ENCODE data around the gene CPLX3.

The CPLX3 gene

GRCh38 chr15:74837482-74838136 is 11.2 kb downstream of the CPLX3 start:
- Histone ChIP-seq H3K4me3 (ENCODE audit: low read depth, low read length) (no peak overlapping the region), H3K9ac (ENCODE audit: low read depth, low read length) (no peak overlapping the region), H3K9me3 (ENCODE audit: control insufficient read depth, insufficient read depth, low read length) (no peaks in the 10 kb centered on the region), H3K36me3 (ENCODE audit: control insufficient read depth, insufficient read depth, low read length) (peaks cover 12% of the 10 kb centered on the region), H3K4me1 (ENCODE audit: control insufficient read depth, insufficient read depth, low read length) (peaks cover 3% of the 10 kb centered on the region), H3K27me3 (ENCODE audit: control insufficient read depth, insufficient read depth, low read length) (no peaks in the 10 kb centered on the region)

- peaks cover 3% of the 10 kb centered on the region for H3K4me1 ChIP-seq (ENCODE audit: control insufficient read depth, insufficient read depth, low read length)
- no peak overlapping the region for H3K9ac ChIP-seq (ENCODE audit: low read depth, low read length)
- no peaks in the 10 kb centered on the region for H3K9me3 ChIP-seq (ENCODE audit: control insufficient read depth, insufficient read depth, low read length)
- H3K36me3 ChIP-seq (ENCODE audit: control insufficient read depth, insufficient read depth, low read length): peaks cover 12% of the 10 kb centered on the region
- no peak overlapping the region for H3K4me3 ChIP-seq (ENCODE audit: low read depth, low read length)
- H3K27me3 ChIP-seq (ENCODE audit: control insufficient read depth, insufficient read depth, low read length): no peaks in the 10 kb centered on the region
Observed at GRCh38 chr15:74838137-74838516, 11.7 kb downstream of the CPLX3 start.

GRCh38 chr15:74838746-74839525 is 12.5 kb downstream of the CPLX3 start:
- Histone ChIP-seq H3K9ac (ENCODE audit: low read depth, low read length) (no peak overlapping the region), H3K27me3 (ENCODE audit: control insufficient read depth, insufficient read depth, low read length) (no peaks in the 10 kb centered on the region), H3K4me1 (ENCODE audit: control insufficient read depth, insufficient read depth, low read length) (peaks cover 3% of the 10 kb centered on the region), H3K9me3 (ENCODE audit: control insufficient read depth, insufficient read depth, low read length) (no peaks in the 10 kb centered on the region), H3K4me3 (ENCODE audit: low read depth, low read length) (no peak overlapping the region), H3K36me3 (ENCODE audit: control insufficient read depth, insufficient read depth, low read length) (peaks cover 12% of the 10 kb centered on the region)

GRCh38 chr15:74839526-74840395 is 13.3 kb downstream of the CPLX3 start:
- Histone ChIP-seq H3K36me3 (ENCODE audit: control insufficient read depth, insufficient read depth, low read length) (peaks cover 14% of the 10 kb centered on the region), H3K9ac (ENCODE audit: low read depth, low read length) (peak overlapping the region; percentile 37), H3K27me3 (ENCODE audit: control insufficient read depth, insufficient read depth, low read length) (no peaks in the 10 kb centered on the region), H3K4me3 (ENCODE audit: low read depth, low read length) (no peak overlapping the region), H3K4me1 (ENCODE audit: control insufficient read depth, insufficient read depth, low read length) (peaks cover 5% of the 10 kb centered on the region), H3K9me3 (ENCODE audit: control insufficient read depth, insufficient read depth, low read length) (no peaks in the 10 kb centered on the region)

GRCh38 chr15:74840851-74841775 is 14.7 kb downstream of the CPLX3 start:
- Histone ChIP-seq H3K36me3 (ENCODE audit: control insufficient read depth, insufficient read depth, low read length) (peaks cover 16% of the 10 kb centered on the region), H3K9me3 (ENCODE audit: control insufficient read depth, insufficient read depth, low read length) (no peaks in the 10 kb centered on the region), H3K4me1 (ENCODE audit: control insufficient read depth, insufficient read depth, low read length) (peaks cover 3% of the 10 kb centered on the region), H3K9ac (ENCODE audit: low read depth, low read length) (no peak overlapping the region), H3K27me3 (ENCODE audit: control insufficient read depth, insufficient read depth, low read length) (no peaks in the 10 kb centered on the region), H3K4me3 (ENCODE audit: low read depth, low read length) (no peak overlapping the region)

- H3K36me3 ChIP-seq (ENCODE audit: control insufficient read depth, insufficient read depth, low read length): peaks cover 16% of the 10 kb centered on the region
- peaks cover 3% of the 10 kb centered on the region for H3K4me1 ChIP-seq (ENCODE audit: control insufficient read depth, insufficient read depth, low read length)
- peak overlapping the region; percentile 82 for H3K4me3 ChIP-seq (ENCODE audit: low read depth, low read length)
- H3K27me3 ChIP-seq (ENCODE audit: control insufficient read depth, insufficient read depth, low read length): no peaks in the 10 kb centered on the region
- peak overlapping the region; percentile 41 for H3K9ac ChIP-seq (ENCODE audit: low read depth, low read length)
- no peaks in the 10 kb centered on the region for H3K9me3 ChIP-seq (ENCODE audit: control insufficient read depth, insufficient read depth, low read length)
Observed at GRCh38 chr15:74841891-74842373, 15.5 kb downstream of the CPLX3 start.

- H3K4me1 ChIP-seq (ENCODE audit: control insufficient read depth, insufficient read depth, low read length): peaks cover 3% of the 10 kb centered on the region
- H3K27me3 ChIP-seq (ENCODE audit: control insufficient read depth, insufficient read depth, low read length): no peaks in the 10 kb centered on the region
- H3K4me3 ChIP-seq (ENCODE audit: low read depth, low read length): peak within 1 kb of the TSS; percentile 82
- no peaks in the 10 kb centered on the region for H3K9me3 ChIP-seq (ENCODE audit: control insufficient read depth, insufficient read depth, low read length)
- peak within 1 kb of the TSS; percentile 85 for H3K9ac ChIP-seq (ENCODE audit: low read depth, low read length)
- H3K36me3 ChIP-seq (ENCODE audit: control insufficient read depth, insufficient read depth, low read length): peaks cover 21% of the 10 kb centered on the region
Observed at GRCh38 chr15:74842581-74843444, 16.4 kb downstream of the CPLX3 start, which contains the start of gene ULK3. Gene ULK3, minus strand, starts transcription at chr15:74843156. Its CDS starts 51 bp downstream, at chr15:74843105.

GRCh38 chr15:74843445-74843828 is 17.0 kb downstream of the CPLX3 start:
- Histone ChIP-seq H3K9ac (ENCODE audit: low read depth, low read length) (peak overlapping the region; percentile 85), H3K4me3 (ENCODE audit: low read depth, low read length) (peak overlapping the region; percentile 82), H3K27me3 (ENCODE audit: control insufficient read depth, insufficient read depth, low read length) (no peaks in the 10 kb centered on the region), H3K4me1 (ENCODE audit: control insufficient read depth, insufficient read depth, low read length) (peaks cover 3% of the 10 kb centered on the region), H3K36me3 (ENCODE audit: control insufficient read depth, insufficient read depth, low read length) (peaks cover 22% of the 10 kb centered on the region), H3K9me3 (ENCODE audit: control insufficient read depth, insufficient read depth, low read length) (no peaks in the 10 kb centered on the region)

- Histone ChIP-seq H3K4me1 (ENCODE audit: control insufficient read depth, insufficient read depth, low read length) (peaks cover 3% of the 10 kb centered on the region), H3K36me3 (ENCODE audit: control insufficient read depth, insufficient read depth, low read length) (peaks cover 21% of the 10 kb centered on the region), H3K9ac (ENCODE audit: low read depth, low read length) (no peak overlapping the region), H3K9me3 (ENCODE audit: control insufficient read depth, insufficient read depth, low read length) (no peaks in the 10 kb centered on the region), H3K4me3 (ENCODE audit: low read depth, low read length) (peak overlapping the region; percentile 82), H3K27me3 (ENCODE audit: control insufficient read depth, insufficient read depth, low read length) (no peaks in the 10 kb centered on the region)
Observed at GRCh38 chr15:74843891-74844299, 17.5 kb downstream of the CPLX3 start.
